Stimulated activated CD4-positive, alpha-beta T cell treated with anti-CD3 and anti-CD28 coated beads, Interleukin-15, amount 100 ng/mL, for 1 hour (primary cell): ENCODE measurements around the gene METTL9.
"Not testable (repeated sequence)": the region's sequence is repeated elsewhere in the genome, so short reads cannot be mapped to it uniquely, and the experiment has no call there.

Experiments
- DNase-seq, 2 donors: peaks; one replicate each; pipeline ENCODE4 v3.0.0-alpha.2; 2020; ENCODE audit warnings: low read depth in 1 of 2, low spot score in 1 of 2

The METTL9 gene

DNA sequence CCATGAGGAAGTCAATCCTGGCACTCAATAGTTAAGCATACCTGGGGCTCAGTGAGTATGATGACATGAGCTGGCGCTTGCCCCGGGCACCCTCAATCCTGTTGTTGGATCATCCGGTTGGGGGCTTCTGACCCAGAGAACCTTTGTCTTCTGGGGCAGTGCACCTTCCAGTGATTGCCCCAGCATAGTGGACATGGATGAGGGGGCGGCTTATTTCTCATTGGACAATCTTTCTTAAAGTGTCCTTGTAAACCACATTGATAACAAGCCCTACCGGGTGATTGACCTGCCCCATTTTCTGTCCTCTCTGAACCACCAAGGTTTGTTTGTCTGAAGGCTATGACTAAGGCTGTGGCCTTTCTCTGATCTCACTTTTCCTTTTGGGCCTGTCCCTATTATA is 34.8 kb downstream of the METTL9 start:
- no peak for DNase-seq

DNA sequence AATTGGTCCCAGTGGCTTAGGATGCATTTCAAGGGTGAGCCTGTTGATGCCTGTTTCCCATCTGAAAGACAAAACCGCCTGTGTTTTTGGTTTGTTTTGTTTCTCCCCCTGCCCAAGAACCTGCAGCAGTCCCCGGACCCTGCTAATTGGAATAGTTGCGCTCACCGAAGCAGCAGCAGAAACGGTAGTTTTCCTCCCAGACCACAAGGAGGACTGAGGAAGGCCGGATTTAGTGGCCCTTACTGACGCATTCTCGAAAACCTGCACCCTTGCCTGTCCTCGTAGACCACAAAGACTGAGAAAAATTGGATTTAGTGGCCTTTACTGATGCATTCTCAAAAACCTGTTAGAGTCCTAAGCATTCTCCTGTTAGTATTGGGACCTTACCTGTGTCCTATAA is 36.3 kb downstream of the METTL9 start:
- not testable (repeated sequence) for DNase-seq

DNA sequence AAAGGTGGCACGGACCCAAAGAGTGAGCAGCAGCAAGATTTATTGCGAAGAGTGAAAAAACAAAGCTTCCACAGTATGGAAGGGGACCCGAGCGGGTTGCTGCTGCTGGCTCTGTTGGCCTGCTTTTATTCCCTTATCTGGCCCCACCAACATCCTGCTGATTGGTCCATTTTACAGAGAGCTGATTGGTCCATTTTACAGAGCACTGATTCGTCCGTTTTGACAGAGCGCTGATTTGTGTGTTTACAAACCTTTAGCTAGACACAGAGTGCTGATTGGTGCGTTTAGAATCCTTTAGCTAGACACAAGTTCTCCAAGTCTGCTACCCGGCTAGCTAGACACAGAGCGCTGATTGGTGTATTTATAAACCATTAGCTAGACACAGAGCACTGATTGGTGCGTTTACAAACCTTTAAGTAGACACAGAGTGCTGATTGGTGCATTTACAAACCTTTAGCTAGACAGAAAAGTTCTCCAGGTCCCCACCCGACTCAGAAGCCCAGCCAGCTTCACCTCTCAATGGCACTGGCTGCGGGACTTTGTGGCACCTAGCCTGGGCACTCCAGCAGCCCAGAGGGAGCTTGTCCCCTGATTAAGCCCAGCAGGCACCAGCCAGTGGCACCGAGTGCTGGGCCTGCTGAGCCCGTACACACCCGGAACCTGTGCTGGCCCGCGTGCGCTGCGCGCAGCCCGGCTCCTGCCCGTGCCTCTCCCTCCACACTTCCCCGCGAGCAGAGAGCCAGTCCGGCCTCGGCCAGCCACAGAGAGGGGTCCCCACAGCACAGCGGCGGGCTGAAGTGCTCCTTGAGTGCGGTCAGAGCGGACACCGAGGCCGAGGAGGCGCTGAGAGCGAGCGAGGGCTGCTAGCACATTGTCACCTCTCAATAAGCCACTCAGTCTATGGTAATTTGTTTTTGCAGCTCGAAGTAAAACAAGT is 37.9 kb downstream of the METTL9 start:
- DNase-seq = no peak

DNA sequence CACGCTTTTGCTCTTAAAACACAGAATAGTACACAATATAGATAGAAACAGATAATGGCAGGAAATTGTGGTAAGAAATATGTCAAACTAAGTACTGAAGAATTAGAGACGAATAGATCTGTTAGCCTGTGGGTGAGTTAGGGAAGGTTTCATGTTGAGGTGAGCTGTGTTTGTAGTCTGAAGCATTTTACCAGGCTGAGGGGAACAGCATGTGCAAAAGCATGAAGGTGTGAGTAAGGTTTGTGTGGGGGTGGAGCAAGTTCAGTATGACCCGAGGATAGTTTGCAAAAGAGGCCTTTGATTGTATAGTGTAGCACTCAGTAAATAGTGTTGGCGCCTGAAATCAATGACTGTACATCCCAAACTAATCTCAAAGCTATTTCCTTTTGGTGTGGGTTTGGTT is 39.2 kb downstream of the METTL9 start:
- no peak for DNase-seq

DNA sequence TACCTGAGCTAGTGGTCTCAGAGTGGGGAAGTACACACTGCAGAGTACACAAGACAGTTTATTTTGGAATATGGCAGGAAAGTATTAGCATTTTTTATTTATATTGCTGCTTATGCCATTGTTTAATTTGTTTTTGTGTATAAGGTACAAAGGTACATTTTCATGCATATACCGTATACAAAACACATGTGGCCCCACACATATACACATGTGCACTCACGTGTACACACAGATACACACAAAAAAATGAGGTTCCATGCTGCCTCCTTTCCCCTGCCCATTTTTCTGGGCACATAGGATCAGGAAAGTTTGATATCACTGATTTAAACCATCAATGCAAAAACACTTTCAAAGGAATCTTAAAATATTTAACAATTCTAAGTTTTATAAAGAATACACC is 40.1 kb downstream of the METTL9 start:
- no peak for DNase-seq

DNA sequence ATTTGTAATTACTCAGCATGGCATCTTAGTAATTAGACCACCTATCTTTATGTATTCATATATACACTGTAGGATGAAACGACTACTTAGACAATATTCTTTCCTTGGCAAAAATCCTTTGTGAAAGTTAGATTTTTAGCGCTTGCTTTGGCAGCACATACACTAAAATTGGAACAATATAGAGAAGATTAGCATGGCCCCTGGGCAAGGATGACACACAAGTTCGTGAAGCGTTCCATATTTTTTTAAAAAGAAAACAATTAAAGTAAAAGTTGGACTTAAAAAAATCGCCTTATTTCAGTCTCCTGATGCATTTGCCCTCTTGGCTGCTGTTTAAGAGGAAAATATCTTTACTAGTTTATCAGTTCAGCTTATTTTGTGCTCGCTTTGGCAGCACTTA is 42.5 kb downstream of the METTL9 start:
- no peak for DNase-seq

DNA sequence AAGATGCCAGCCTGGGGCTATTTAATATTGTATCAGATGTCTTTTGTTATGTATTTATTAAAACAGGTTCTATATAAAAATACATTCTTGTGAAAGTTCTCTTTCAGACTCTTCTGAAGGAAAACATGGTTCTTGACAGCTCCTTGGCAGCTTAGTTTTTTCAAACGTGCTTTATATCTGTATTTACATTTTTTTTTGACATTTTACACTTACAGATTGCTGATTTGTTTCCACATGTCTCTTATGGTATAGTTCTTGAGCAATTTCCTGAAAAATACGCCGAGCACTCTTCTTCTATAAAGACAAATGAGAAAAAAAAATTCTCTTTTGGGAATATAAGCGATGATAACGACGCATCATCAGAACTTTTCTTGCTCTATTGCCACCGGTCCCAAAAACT is 43.5 kb downstream of the METTL9 start:
- DNase-seq = no peak

DNA sequence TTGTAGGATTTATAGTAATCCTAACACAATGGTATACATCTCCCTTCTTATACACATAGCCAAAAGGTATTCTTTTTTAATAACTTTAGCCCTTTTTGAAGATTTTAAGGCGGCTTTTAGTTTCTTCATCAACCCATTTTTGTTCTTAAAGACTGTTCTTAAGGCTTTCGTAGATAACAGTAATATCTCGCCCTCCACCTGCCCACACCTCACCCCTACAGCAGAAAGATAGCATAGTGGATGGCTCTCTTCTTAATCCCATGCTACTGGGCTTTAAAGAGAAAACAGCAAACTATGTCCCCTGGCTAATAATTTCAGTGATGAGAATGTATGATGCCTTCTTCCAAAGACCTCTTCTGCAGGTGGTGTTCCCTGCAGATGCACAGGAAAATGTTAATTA is 44.4 kb downstream of the METTL9 start:
- no peak for DNase-seq

DNA sequence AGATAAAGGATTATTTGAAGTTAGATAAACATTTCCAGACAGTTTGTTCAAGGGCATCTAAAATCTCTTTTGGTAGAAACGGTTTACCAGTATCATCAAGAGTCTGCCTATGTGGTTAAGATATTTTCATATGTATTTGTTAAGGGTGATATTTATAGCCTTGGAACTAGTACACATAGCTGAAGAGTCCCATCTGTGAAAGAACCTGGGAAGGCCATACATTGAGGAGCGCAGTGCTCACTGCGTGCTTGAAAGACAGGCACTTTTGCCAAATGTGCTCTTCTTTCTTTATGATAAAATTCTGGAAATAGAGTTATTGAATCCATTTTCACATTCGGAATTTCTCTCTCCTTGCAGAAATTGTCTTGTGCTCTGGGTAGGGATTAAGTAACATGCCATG is 45.3 kb downstream of the METTL9 start:
- no peak for DNase-seq

DNA sequence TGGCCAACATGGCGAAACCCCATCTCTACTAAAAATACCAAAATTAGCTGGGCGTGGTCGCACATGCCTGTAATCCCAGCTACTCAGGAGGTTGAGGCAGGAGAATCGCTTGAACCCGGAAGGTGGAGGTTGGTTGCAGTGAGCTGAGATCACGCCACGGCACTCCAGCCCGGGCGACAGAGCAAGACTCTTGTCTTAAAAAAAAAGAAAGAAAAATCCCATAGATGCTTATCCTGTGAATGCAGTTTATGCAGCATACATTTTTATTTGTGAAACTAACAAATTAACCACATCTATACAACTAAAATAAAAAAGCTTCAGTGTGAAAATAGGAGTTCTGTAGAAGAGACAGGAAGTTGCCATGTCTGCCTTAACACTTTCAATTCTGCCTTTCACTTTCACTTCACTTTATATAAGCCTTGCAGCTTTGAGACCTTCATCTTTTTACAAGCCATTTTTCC is 45.9 kb downstream of the METTL9 start:
- peak in 1 of 2 donors; percentile 20 for DNase-seq

DNA sequence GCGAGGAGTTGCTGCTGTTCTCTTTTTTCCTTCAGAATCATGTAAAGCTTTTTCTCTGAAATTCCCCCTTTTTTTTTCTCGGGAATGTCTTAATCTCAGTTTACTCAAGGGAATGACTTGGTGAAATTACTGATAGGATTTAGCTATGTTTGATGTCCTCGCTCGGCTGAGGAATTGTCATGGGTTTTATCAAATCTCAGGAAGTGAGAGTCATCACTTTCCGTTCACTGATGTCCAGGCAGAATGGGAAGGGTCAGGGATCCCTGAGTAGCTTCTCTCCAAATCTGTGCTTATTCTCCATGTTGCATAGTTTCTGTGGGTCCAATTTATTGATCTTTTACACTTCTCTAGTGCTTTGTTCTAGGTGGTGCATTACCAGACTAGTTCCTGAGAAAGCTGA is 46.7 kb downstream of the METTL9 start:
- no peak for DNase-seq

DNA sequence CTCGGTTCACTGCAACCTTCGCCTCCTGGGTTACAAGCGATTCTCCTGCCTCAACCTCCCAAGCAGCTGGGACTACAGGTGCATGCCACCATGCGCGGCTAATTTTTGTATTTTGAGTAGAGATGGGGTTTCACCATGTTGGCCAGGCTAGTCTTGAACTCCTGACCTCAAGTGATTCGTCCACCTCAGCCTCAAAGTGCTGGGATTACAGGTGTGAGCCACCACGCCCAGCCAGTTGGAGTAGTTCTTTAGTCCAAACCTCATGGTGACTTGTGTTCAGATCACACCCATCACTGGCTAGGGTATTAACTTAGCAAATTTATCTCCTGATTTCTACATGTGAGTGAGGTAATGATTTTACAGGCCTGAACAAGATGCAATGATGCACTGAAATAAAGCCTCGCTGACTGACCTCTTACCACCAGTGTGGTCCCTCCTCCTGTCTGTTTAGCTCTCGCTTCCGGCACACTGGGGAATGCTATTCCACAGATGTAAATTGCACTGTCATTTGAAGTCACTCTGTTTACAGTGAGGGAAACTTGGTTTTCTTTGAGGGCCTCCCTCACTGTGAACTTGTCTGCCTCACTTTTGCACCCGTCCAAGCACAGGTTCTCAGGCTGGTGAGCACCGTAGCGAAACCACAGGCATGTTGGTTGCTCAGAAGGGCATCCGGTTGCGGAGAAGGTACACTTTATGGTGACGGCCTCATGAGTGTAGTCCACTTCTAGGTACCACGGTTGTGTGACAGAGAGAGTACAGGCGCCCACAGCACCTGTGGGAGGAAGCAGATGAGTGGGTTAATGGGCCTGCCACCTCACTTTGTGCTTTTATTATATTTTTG is 47.6 kb downstream of the METTL9 start:
- peak; percentile 39 to 41 for DNase-seq

DNA sequence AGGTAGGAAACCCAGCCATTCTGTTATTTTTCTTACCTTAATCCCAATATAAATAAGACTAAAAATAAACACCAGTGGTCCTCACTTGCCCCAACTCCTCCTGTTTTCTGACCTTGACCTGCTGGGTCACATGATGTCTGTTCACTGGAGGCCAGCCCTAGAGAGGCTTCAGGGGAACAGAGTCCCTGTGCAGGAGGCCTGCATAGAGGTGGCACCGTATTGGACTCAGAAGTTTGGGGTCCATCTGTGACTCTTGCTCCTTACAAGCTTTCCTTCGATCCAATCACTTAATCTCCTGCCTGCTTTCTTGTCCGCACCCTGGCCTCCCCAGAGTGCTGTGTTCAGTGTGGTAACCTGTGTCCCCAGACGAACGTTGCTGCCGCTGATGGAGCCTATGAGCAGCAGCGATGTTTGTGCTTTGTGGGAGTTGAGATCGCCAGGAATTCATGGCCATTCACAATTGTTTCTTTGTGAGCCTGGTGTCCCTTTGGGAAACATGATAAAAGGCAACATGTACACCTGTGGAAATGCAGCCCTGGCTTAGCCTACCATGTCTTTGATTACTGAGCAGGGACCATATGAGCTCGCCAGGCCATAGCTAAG is 48.3 kb downstream of the METTL9 start:
- DNase-seq = no peak

DNA sequence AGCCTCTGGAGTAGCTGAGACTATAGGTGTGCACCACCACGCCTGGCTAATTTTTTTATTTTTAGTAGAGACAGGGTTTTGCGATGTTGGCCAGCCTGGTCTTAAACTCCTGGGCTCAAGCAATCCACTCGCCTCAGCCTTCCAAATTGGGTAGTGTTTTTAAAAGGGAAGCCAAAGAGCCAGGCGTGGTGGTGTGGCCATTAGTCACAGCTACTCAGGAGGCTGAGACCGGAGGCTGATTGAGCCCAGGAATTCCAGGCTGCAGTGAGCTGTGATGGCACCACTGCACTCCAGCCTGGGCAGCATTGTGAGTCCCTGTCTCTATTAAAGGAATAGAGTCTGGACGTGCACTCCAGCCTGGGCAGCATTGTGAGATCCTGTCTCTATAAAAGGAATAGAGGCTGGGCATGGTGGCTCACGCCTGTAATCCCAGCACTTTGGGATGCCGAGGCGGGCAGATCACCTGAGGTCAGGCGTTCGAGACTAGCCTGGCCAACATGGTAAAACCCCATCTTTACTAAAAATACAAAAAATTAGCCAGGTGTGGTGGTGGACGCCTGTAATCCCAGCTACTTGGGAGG is 50.5 kb downstream of the METTL9 start:
- DNase-seq = not testable (repeated sequence)

DNA sequence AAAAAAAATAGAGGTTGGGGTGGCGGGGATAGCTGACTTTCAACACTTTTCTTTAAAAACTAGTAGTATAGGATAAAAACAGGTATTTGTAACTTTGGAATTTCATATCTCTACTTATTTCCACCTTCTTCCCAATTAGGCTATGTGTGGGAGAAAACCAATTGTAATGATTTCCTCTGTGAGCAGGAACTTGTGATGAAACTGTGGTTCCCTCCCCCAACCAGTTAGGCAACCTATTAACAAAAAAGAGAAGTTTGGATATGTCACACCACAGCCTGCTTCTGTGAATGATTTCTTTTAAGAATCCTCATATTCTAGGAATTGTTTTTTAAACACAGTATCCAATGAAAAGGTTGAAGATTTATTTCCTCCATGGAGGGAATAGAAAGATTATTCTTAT is 51.1 kb downstream of the METTL9 start:
- DNase-seq = no peak

DNA sequence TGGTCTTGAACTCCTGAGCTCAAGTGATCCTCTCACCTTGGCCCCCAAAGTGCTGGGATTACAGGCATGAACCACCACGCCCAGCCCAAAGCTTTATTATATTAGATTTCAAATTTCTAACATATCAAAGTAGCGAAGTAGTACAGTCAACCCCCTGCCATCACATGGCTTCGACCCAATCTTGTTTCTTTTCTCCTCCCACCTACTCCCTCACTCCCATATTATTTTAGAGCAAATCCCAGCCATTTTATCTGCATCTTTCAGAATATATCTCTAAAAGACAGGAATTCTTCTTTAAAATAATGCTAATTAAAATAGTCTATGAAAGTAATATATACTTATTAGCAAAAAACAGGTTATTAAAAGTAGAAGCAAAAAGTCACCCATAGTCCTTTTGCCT is 52.1 kb downstream of the METTL9 start:
- DNase-seq = no peak

DNA sequence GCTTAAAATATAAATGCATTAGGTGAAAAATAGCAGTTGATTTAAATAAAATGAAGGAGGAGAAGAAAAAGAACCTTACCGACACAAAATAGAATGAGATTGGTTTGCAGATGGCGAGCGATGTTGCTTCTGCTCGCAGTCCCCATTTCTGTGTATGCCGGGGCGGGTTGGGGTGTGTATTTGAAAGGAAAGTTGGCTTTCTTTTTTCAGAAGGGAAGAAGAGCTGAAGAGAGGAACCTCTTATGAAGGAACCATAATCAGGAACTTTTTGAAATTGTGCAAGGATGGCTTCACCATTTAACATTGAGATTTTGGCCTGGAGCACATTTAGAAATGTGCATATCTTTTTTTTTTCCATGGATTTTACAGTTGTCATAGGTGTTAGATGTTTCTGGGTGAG is 53.1 kb downstream of the METTL9 start, which contains the start of gene IGSF6:
IGSF6 (minus strand) TSS at position 156 of the 400 bp plus-strand sequence; CDS start at position 146, 10 bp downstream.
- no peak for DNase-seq

DNA sequence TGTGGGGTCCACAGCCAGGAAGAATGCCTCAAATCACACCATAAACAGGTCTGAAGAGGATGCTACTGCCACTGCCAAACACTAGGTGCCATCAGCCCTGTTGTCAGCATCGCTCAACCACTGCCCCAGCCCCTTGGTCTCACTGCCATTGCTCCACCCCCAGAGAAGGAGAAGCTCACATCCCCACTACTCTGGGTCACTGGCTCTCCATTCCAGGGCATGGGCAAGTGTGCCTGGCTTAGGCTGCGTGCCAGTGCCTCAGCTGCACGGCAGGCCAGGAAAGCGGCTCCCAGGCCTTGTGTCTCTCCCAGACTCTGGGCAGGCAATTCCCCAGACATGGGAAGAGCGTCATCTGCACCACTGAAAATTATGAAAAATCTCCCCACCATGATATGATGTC is 54.2 kb downstream of the METTL9 start:
- no peak for DNase-seq

DNA sequence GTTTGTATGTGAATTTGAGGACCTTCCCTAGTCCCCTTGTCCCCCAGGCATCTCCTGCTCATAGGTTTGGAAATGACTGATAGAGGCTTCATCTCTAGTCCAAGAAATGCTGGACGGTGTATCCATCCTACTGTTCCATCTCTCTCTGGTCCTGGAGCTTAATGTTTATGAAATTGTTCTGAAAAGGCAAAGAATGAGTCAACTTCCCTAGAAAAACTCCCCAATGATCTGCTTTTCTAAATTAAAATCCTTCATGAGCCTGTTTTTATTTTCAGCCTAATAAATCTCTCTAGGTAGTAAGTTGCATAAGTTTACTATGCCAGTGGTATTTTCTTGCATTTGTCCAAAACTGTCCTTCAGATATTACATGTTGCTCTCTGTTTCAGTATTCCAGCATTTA is 55.1 kb downstream of the METTL9 start:
- no peak for DNase-seq

DNA sequence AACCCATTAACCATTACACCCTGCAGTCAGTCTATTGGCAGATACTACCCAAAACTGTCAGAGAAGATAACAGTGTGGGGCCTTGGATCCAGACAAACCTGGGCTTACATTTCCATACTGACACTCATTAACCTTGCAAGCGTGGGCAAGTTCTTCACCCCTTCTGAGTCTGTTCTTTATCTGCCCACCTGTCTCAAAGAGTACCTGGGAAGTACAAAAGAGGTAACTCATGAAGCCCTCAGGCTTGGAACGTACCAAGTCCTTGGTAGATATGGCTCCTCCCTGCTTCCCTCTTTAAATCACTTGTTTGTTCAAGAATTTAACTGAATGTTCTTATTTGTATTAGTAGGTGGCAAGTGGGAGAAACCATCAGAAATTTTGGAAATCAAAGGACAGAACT is 55.5 kb downstream of the METTL9 start:
- DNase-seq = no peak
